ENCODE data around the gene PPTC7.

DNA sequence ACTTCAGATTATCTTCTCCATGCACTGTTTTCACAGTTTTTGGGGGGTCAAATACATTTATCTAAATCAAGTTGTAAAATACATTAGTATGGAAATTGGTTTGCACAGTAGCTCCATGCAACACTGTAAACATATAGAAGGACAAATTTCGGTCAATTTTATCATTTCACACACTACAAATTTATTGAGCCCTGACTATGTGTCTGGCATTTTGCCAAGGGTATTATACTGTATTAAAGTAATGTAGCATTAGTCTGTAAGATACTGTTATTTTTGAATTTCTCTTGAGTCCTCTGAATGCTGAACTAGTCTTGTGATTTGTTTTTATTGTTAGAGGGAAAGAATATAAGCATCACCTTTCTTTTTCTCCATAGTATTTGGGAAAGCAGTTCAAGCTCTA, 79.7 kb downstream of the PPTC7 start:
- TF ChIP-seq, protein P1, sequence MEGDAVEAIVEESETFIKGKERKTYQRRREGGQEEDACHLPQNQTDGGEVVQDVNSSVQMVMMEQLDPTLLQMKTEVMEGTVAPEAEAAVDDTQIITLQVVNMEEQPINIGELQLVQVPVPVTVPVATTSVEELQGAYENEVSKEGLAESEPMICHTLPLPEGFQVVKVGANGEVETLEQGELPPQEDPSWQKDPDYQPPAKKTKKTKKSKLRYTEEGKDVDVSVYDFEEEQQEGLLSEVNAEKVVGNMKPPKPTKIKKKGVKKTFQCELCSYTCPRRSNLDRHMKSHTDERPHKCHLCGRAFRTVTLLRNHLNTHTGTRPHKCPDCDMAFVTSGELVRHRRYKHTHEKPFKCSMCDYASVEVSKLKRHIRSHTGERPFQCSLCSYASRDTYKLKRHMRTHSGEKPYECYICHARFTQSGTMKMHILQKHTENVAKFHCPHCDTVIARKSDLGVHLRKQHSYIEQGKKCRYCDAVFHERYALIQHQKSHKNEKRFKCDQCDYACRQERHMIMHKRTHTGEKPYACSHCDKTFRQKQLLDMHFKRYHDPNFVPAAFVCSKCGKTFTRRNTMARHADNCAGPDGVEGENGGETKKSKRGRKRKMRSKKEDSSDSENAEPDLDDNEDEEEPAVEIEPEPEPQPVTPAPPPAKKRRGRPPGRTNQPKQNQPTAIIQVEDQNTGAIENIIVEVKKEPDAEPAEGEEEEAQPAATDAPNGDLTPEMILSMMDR (conservative IDR thresholded peaks at IDR 0.05 in 1 of 2, IDR thresholded peaks at IDR 0.05 in 1 of 2; ENCODE audit: low read depth in 1 of 2, low read length in 2 of 2) = no peak
- TF ChIP-seq EZH2 (IDR thresholded peaks at IDR 0.05; ENCODE audit: low read length, missing control alignments) = no peak

All from fibroblast of lung (primary cell).